ENCODE data around the gene RTN4RL2. TPM values are rescaled to one million over a fixed set of nuclear protein-coding genes. Genes with fewer than 3 reads are reported as not detected.

The RTN4RL2 gene
- total RNA-seq, 1 experiment from 2014 or later, result 3.6 TPM

DNA sequence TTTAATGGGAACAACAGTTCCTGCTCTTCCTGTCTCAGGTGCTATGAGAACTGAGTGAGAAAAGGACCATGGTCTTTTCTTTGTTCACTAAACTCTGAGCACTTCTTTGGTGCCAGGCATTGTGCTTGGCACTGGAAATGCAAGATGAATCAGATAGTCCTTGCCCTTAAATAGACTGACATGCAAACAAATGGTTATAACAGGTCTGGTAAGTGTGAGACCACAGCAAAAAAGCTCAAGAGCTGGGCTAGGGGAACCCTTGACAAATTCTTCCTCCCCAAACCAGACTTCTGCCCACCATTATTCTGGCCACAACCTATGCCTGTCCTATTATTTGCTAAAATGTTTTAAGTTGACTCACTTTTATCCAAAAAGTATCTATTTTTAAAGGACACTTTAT lies 38.5 kb upstream of the RTN4RL2 start:
- BruUV-seq (replicated peaks), result no TSS peak
- H3K9me3 Mint-ChIP-seq (ENCODE audit: low read depth, unreplicated experiment), result no peaks in the 10 kb centered on the region
- CTCF ChIA-PET, result no interaction called here
- H3K36me3 Mint-ChIP-seq (ENCODE audit: insufficient read depth, unreplicated experiment), result peaks cover 63% of the 10 kb centered on the region
- TF ChIP-seq, protein P1, sequence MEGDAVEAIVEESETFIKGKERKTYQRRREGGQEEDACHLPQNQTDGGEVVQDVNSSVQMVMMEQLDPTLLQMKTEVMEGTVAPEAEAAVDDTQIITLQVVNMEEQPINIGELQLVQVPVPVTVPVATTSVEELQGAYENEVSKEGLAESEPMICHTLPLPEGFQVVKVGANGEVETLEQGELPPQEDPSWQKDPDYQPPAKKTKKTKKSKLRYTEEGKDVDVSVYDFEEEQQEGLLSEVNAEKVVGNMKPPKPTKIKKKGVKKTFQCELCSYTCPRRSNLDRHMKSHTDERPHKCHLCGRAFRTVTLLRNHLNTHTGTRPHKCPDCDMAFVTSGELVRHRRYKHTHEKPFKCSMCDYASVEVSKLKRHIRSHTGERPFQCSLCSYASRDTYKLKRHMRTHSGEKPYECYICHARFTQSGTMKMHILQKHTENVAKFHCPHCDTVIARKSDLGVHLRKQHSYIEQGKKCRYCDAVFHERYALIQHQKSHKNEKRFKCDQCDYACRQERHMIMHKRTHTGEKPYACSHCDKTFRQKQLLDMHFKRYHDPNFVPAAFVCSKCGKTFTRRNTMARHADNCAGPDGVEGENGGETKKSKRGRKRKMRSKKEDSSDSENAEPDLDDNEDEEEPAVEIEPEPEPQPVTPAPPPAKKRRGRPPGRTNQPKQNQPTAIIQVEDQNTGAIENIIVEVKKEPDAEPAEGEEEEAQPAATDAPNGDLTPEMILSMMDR (IDR thresholded peaks at IDR 0.05; ENCODE audit: unreplicated experiment), result no peak
- peaks cover 28% of the 10 kb centered on the region for H3K4me1 Mint-ChIP-seq (ENCODE audit: low read depth, unreplicated experiment)
- H3K27me3 Mint-ChIP-seq (ENCODE audit: unreplicated experiment), result no peaks in the 10 kb centered on the region
- DNase-seq, result no peak
- no peak overlapping the region for H3K4me3 Mint-ChIP-seq (ENCODE audit: low read depth, unreplicated experiment)
- H3K27ac Mint-ChIP-seq (ENCODE audit: unreplicated experiment), result no peak overlapping the region
- intact Hi-C loops (cut with micrococcal nuclease; ENCODE audit: unreplicated experiment), result no loop called here

DNA sequence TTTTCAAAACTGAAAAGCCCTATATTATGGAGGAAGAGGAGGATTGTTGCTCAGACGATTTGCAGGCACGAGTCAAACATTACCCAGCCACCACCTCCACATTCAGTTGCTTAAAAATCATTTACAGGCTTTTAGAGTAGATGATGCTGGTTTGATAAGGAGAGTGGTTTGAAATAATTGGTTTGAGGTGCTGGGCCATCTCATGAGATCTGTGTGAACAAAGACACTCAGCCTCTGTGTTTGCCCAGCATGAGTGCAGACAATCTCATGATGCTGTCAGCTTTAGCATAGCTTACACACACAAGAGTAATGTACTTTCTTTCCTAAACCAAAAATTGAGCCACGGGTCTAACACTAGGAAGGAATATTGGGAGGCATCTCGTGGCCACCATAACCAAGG lies 37.7 kb upstream of the RTN4RL2 start:
- Mint-ChIP-seq H3K4me3 (ENCODE audit: low read depth, unreplicated experiment) (no peak overlapping the region), H3K36me3 (ENCODE audit: insufficient read depth, unreplicated experiment) (peaks cover 66% of the 10 kb centered on the region), H3K27ac (ENCODE audit: unreplicated experiment) (no peak overlapping the region), H3K4me1 (ENCODE audit: low read depth, unreplicated experiment) (peaks cover 37% of the 10 kb centered on the region), H3K9me3 (ENCODE audit: low read depth, unreplicated experiment) (no peaks in the 10 kb centered on the region), H3K27me3 (ENCODE audit: unreplicated experiment) (no peaks in the 10 kb centered on the region)
- BruUV-seq (replicated peaks), result no TSS peak
- TF ChIP-seq, protein P1 (IDR thresholded peaks at IDR 0.05; ENCODE audit: unreplicated experiment), result no peak
- CTCF ChIA-PET, result no interaction called here
- DNase-seq, result no peak
- intact Hi-C loops (cut with micrococcal nuclease; ENCODE audit: unreplicated experiment), result no loop called here

DNA sequence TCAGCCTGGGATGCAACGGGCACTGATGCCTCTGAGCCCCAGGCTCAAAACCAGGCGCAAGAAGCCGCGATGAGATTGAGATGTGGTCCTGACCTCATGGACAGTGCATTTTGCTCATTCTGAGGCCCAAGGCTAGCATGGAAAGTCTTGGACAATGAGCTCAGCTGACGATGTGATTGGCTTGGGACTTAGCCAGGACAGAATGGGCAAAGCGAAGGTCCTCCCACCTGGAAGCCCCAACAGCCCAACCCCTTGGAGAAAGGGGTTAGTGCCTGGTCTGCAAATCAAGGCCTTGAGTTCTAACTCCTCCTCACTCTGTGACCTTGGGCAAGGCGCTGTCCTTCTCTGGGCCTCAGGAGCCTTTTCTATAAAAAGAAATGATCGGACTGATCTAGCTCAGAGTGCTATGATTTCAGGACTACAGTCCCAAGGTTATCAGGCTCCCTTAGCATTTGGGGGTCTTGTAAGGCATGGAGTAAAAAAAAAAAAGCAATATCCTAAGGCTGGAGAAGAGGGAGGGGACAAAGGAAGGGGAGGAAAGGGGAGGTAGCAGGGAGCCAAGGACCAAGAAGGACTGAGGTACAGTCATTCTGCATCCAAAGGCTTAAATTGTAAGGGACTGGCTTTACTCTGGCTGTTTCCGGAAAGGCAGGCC lies 36.1 kb upstream of the RTN4RL2 start:
- Mint-ChIP-seq H3K27ac (ENCODE audit: unreplicated experiment) (peak overlapping the region; percentile 13), H3K36me3 (ENCODE audit: insufficient read depth, unreplicated experiment) (peaks cover 57% of the 10 kb centered on the region), H3K9me3 (ENCODE audit: low read depth, unreplicated experiment) (no peaks in the 10 kb centered on the region), H3K4me3 (ENCODE audit: low read depth, unreplicated experiment) (peak overlapping the region; percentile 78), H3K27me3 (ENCODE audit: unreplicated experiment) (no peaks in the 10 kb centered on the region), H3K4me1 (ENCODE audit: low read depth, unreplicated experiment) (peaks cover 42% of the 10 kb centered on the region)
- CTCF ChIA-PET, result interaction anchor here (0.6 to 1.5 kb wide), 4 partner anchors 9 to 79 kb away, joined by 3 to 11 read pairs (median 6); no protein-coding TSS in a partner anchor
- DNase-seq, result no peak
- BruUV-seq (replicated peaks), result no TSS peak
- TF ChIP-seq, protein P1 (IDR thresholded peaks at IDR 0.05; ENCODE audit: unreplicated experiment), result no peak
- intact Hi-C loops (cut with micrococcal nuclease; ENCODE audit: unreplicated experiment), result no loop called here

DNA sequence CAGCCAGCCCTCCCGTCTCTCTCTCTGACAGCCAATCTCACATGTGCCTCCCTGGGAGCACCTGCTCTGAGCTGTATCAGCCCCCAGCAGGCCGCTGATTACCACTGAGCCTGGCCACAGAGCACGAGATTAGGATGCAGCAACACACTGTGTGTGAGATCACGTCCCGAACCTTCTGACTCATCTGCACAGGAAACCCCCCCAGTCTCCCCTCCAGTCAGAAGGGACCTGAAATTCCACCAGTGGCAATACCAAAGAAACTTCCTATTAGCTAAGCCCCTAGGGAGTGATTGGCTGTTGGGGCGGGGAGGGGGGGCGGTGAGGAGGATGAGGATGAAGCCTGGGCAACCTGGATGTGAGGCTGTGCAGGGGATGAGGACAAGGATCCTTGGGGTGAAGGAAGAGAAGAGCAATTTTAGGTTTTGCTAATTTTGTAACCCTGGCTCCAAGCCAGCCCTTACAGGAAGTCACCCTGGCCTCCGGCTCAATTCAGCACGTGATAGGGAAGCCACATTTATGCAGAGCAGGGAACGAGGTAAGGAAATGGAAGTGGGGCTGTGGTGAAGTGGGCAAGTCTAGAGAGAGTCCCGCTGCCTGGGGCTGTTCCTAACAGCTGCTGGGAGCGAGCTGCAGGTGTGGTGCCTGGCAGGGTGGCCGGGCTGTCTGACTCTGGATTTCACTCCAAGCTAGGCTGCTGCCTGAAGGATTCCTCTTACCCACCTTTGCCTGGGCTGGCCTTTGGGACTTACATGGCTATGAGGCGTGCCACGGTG lies 35.4 kb upstream of the RTN4RL2 start:
- H3K9me3 Mint-ChIP-seq (ENCODE audit: low read depth, unreplicated experiment), result no peaks in the 10 kb centered on the region
- no peaks in the 10 kb centered on the region for H3K27me3 Mint-ChIP-seq (ENCODE audit: unreplicated experiment)
- peak overlapping the region; percentile 78 for H3K4me3 Mint-ChIP-seq (ENCODE audit: low read depth, unreplicated experiment)
- CTCF ChIA-PET, result interaction anchor here (0.6 to 1.5 kb wide), 4 partner anchors 8 to 79 kb away, joined by 4 to 11 read pairs (median 6); no protein-coding TSS in a partner anchor
- TF ChIP-seq, protein P1 (IDR thresholded peaks at IDR 0.05; ENCODE audit: unreplicated experiment), result no peak
- no TSS peak for BruUV-seq (replicated peaks)
- peak; percentile 24 for DNase-seq
- peaks cover 46% of the 10 kb centered on the region for H3K4me1 Mint-ChIP-seq (ENCODE audit: low read depth, unreplicated experiment)
- no peak overlapping the region for H3K27ac Mint-ChIP-seq (ENCODE audit: unreplicated experiment)
- H3K36me3 Mint-ChIP-seq (ENCODE audit: insufficient read depth, unreplicated experiment), result peaks cover 54% of the 10 kb centered on the region
- intact Hi-C loops (cut with micrococcal nuclease; ENCODE audit: unreplicated experiment), result no loop called here
